GM10266 (cell line): ENCODE data around the gene ADAP2.
A peak's percentile ranks its signal among the peaks of the same experiment; 100 is the strongest.
"Not testable (repeated sequence)": the region's sequence is repeated elsewhere in the genome, so short reads cannot be mapped to it uniquely, and the experiment has no call there.

Experiments used
- DNase-seq: peaks from one replicate; pipeline ENCODE4 v3.0.0; 2012; ENCODE audit errors: extremely low spot score
- CTCF ChIP-seq: IDR thresholded peaks from 2 replicates; pipeline ENCODE4 v1.5.1; 2012; ENCODE audit warnings: mild to moderate bottlenecking, low read depth; ENCODE audit not compliant: control insufficient read depth, insufficient read depth; ENCODE audit errors: missing control alignments

Gene ADAP2

GRCh38 chr17:30921544-30922196 lies at the start of gene ADAP2:
ADAP2 (plus strand) TSS chr17:30921945; CDS start chr17:30922015, 70 bp downstream.
- peak; percentile 70 for DNase-seq
- TF ChIP-seq CTCF, result no peak

- DNase-seq, result no peak
- TF ChIP-seq CTCF, result no peak
Measured at GRCh38 chr17:30886187-30886586, 35.6 kb upstream of the ADAP2 start.

- no peak for DNase-seq
- no peak for TF ChIP-seq CTCF
Measured at GRCh38 chr17:30894236-30894635, 27.5 kb upstream of the ADAP2 start.

- no peak for TF ChIP-seq CTCF
Measured at GRCh38 chr17:30897311-30897710, 24.4 kb upstream of the ADAP2 start.

GRCh38 chr17:30905742-30906100 lies 16.0 kb upstream of the ADAP2 start:
- no peak for TF ChIP-seq CTCF
- peak; percentile 24 for DNase-seq

More at GRCh38 chr17:30897311-30897710, 24.4 kb upstream of the ADAP2 start:
- no peak for DNase-seq

- TF ChIP-seq CTCF, result no peak
- DNase-seq, result peak; percentile 87
Measured at GRCh38 chr17:30906101-30906911, 15.4 kb upstream of the ADAP2 start, which contains the start of gene TEFM. TEFM (minus strand) TSS chr17:30906238; CDS start chr17:30906198, 40 bp downstream.

GRCh38 chr17:30908717-30909420 lies 12.9 kb upstream of the ADAP2 start:
- peak; percentile 33 for DNase-seq
- TF ChIP-seq CTCF, result no peak

GRCh38 chr17:30910151-30910550 lies 11.6 kb upstream of the ADAP2 start:
- not testable (repeated sequence) for DNase-seq
